Ramos (cell line): ENCODE data around the gene PTPRD.

Experiments used
- in situ Hi-C: fragments of 300-500 bp; cut with MboI; formaldehyde crosslinking; loops from one replicate; pipeline ENCODE4 v1.14.3; 2022; ENCODE audit warnings: low sequenced_read_pairs; ENCODE audit not compliant: unreplicated experiment

PTPRD gene

DNA sequence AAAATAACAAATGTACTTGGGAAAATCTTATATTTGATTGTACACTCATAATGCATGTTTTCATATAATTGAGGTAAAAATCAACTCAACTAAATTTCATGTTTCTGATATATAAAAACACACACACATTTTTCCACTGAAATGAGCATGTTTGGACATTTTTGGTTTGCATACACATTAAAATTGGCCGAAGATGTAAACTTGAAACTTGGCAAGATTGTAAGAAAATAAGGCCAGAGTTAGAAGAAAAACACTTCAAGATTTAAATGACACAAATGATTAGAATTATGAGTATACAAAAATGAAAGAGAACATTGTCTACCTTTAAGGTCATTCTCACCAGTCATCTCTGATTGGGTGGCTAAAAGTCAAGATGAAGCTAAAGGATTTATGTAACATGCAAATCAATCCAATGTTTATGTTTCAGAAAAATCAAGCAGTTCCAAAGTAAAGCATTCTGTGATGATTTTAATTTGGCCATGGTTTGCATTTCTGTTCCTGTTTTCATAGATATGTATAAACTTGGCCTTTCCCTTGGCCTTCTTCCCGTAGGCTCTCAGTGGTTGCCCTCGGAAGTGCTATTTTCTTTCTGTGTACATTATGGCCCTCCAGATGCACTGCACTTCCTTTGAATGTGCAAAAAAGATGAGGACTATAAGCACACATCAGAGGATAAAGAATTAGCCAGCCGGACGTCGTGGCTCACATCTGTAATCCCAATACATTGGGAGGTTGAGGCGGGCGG is 1707.9 kb downstream of the PTPRD start:
- in situ Hi-C loops: no loop called here

DNA sequence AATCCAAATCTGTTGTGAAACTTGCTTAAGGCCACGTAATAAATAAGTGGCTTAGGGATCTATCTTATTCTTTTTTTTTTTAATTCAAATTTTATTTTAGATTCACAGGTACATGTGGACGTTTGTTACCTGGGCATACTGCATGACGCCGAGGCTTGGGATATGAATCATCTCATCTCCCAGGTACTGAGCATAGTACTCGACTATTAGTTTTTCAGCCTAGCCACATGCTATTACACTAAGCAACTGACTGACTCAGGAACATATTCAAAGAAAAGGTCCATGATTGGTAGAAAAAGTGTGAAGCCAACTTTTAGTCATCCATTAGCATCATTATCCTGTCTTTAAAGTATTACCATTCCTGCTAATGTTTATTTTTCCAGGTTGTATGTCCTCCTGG is 1709.7 kb downstream of the PTPRD start:
- in situ Hi-C loops: no loop called here

DNA sequence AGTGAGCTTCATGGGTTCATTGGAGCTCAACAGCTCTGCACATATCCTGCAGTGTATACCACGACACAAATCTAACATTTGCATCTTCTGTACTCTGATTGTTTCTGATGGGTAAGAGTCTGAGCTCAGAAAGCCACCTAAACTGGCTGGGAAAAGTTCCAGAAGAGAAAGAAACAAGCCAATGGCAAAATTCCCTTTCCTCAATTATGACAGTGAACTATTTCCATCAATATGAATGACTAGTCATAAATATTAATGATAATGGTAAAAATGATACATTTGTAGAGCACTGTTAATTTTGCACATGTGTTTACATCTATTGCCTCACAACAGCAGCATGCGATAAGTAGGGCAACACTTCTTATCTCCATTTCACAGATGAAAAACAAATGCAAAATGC is 1711.7 kb downstream of the PTPRD start:
- in situ Hi-C loops: no loop called here

DNA sequence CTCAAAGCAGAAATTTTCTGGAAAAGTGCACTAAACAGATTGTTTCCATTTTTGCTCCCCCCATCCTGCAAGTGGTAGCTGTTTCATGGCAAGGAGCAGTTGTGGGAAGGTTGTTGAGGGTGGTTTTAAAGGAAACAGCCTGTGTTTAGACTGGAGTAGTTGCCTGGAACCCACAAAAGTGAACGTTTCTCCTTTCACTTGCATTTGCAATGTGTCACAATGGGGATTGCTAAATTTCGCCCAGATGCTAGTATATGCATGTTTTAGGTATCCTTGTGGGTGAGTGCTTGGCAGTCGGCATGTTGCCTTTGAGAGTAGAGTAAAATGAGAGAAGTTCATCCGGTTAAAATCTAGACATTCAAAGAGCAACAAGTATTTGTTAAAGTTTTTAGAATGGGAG is 1713.3 kb downstream of the PTPRD start:
- in situ Hi-C loops: no loop called here

DNA sequence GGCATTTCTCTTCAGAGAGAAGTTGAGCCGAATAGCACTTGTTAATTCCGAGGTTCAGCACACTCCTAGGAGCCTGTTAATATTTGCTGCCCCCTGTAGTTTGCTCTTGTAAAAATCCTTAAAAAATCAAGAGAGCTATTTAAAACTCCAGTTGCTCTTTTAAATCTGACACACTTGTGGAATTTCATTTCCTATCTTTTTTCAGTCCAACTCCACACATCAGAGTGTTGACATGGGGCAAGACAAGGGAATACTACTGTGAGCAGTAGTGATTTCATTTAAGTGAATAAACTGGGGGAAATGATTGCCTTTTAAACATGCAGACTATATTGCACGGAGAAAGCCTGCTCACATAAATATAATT is 1717.0 kb downstream of the PTPRD start:
- in situ Hi-C loops: no loop called here

DNA sequence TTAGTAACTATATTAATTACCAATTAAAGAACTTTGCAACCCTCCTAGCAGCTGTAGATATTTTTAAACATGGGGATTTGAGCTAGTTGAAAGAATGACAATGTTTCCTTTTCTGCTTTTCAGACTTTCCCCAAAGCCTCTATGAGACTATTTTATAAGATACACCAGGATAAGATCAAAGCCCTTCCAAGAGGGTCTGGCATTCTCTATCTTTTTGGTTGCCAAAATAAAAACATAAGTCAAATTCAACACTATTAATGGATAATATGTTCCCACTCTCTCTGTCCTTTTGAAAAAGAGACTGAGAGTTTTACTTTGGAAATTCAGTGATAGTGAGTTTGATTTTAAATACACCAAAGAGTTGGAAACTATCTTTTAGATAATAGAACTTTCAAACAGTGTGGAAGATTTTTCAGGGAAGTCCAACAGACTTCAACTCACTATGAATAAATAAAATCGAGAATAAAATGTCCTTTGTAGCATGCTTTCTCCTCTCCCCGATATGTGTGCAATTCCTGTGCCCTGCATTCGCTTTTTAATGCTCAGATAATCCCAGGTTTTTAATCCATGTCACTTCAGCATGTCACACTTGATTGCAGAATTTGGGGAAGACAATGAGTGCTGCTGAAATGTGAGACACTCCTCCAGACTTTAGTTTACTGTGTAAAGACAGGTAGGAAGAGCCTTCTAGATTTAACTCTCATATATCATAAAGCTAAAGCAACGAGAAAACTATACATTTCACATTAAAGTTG is 1717.5 kb downstream of the PTPRD start:
- in situ Hi-C loops: no loop called here

DNA sequence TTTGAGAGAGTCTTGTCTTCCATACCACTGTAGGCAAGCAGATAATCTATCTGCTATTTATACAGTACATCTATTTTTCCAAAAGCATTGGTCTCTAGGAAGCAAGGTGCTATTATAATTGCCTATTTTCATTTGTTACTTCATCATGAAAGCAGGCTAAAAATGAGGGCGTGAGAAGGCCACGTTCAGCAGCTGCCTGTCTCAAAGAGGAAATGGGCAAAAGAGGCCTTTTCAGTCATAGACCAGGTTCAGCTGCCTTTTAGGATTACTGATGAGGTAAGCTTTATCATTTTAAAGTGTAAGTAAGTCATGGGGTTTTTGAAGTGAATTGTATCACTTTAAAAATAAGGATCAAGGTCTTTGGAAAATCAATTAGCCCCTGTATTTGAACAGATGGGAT is 1722.1 kb downstream of the PTPRD start:
- in situ Hi-C loops: no loop called here

DNA sequence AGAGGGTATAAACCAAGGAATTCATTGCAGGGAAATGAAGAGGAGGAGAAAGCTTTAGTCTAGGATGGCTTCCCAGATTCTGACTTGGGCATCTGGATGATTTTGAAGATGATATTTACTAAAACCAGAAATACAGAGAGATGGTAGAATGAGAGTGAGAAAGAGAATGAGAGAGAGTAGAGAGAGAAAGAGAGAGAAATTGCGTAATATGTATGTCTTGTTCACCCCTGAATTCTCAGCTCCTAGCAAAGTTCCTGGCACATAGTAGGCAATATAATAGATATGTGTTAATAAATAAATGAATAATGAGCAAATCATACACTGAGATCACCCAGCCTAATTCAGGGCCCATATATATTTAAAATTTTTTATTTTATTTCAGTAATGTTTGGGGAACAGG is 1723.7 kb downstream of the PTPRD start:
- in situ Hi-C loops: no loop called here

DNA sequence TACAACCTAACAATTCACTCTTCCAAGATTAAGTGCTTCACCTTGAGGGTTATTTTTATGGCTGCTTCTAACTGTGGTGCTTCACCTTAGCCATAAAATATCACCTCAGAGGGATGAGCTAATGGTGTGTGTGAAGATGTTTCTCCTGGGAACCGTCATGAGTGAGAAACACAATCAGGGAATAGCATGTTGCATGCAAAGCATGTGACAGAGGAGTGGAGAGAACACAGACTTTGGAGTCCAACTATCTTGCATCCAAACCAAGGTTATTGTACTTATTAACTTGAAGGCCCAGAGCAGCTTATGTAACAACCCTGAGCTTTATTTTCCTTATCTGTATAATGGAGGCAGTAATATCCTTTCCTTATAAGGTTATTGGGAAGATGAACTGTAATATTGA is 1724.2 kb downstream of the PTPRD start:
- in situ Hi-C loops: no loop called here

DNA sequence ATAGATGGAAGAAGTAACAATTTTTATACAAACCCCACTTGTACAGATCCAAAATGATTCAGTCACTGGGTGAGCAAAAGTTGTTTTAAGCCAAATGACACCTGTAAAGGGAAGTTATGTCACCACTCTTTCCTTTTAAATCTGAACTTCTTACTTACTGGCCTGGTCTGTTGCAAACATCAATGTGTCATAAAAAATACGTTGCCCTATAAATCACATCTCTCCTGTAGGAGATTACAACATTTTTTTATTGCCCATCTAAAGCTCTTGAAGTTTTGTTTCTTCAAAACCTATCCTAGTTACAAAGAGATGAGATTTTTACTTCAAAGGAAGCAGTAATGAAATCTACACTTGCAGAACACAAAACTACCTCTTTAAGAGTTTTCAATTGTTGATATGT is 1725.4 kb downstream of the PTPRD start:
- in situ Hi-C loops: no loop called here

DNA sequence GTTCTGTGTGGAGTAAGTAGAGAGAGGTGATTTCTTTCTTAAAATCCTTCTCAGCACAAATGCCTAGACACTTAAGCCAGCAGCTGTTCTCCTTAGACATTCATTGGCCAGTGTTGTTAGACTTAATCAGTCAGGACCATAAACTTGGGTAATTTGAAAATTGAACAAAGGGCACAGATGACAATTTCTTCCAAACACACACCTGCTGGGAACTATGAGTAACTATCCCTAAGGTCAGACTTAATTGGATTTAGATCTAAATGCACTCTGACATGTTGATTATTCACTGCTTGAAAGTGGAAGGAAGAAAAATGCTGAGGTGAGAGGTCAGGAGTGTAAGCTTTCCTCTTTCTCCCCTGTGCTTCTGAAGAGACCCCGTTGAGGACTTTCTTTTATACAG is 1729.5 kb downstream of the PTPRD start:
- in situ Hi-C loops: no loop called here

DNA sequence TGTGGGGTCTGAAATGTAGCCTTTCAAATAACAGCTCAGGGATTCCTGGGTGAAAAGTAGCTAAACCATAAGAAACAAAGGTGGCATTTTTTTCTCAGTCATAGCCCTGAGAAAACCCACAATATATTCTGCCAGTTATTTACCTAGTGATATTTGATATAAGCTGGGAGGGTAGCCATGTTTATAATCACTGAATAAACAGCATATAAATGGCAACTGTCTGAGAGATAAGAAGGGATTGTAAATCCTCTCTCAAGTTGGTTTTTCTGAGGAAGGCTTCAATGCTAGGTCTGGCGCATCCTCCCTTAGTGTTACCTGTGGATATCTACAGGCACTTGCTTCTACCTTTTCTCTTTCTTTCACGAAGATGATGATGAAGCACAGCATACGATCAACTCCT is 1732.7 kb downstream of the PTPRD start:
- in situ Hi-C loops: no loop called here

DNA sequence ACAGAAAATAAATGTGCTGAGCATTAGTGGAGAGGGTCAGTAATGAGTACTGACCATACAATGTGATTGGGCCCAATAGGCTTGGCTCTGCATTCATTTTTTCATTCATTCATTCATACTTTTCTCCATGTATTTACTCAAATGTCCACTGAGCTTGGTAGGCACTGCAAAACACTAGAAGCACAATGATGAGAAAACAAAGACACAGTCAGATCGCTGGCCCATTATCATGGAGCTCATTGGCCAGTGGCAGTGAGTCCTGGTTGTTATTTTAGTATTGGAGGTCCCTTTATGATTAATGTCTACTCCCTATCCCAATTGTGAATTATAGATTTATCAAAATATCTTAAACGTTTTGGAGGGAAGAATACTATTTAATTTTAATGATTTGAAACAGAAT is 1733.5 kb downstream of the PTPRD start:
- in situ Hi-C loops: no loop called here

DNA sequence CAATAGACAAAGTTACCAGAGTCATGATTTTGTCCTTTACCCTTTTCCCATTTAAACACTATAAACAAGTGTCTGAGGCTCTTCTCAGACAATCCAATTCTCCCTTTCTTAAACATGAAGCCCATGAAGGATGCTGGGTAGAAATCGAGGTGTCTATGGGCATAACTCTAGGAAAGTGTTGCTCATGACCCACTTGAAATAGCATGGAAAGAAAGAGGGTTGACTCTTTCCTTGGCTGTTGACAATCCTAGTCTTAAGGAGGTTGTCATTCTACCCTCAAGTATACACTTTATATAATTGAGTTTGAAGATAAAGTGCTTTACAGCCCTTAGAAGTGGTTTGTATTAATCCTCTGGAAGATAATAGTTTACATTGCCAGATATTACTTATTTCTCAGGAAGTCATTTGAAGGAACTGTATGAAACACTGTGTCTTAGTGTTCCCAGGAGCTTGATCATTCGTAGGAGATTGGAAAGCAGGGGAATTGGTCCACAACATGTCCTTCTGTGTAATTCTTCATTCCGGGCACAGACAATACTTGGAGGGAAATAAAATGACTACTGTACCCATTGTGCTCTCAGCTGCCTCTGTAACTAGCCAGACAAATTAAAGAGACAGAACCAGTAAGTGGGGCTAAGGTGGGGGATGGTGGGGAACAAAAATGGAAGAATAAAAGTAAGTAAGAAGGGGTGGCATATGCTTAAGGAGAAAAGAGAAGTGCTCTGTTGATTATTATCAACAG is 1734.9 kb downstream of the PTPRD start:
- in situ Hi-C loops: no loop called here

DNA sequence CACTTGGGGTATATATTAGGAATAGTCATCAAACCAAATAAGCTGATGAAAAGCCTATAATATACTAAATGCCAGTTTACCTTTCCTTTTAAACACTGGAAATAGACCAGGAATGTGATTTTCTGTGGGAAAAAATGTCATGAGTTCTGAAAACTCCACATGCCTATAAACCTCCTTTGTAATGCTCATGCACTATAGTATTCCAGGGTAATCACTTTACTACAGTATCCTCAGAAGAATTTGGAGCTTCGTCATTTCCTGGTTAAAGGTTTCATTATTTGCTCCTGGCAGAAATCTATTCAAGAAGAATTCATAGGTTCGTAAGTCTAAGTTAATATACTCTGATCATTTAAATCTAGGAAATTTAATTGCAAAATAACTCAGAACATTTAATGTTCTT is 1736.5 kb downstream of the PTPRD start:
- in situ Hi-C loops: no loop called here

DNA sequence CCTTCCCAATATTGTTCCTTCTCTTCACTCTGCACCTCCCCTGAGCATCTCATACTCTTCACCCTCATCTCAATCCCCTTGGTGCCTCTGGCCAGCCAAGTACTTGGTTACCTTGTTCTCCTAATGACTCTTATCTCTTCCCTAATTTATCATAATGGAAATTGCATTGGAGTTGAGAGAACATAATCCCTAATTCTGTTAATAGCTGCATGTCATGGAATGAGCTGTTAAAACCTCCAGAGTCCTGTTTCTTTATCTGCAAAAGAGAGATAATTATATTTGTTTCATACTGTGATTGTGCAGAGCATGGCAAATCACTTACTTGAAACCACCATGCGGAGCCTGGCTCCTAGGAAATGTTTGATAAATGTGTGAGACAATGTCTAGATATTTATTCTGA is 1738.3 kb downstream of the PTPRD start:
- in situ Hi-C loops: no loop called here

DNA sequence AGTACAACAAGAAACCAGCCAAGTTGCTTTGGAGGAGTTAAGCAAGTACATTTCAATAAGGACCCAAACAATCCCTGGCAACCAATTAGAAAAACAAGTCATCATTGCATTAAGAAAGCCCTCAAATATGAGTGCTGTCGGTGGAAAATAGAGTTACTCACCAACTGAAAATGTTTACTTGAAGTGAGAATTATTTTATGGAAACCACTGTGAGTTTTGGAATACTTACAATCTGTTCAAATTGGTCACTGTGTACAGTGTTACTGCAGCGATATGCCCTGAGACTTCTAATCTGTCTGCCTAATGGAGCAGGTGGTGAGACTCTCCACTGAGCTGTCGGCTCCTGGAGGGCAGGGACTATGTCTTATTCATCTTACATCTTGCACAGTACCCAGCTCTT is 1740.0 kb downstream of the PTPRD start:
- in situ Hi-C loops: no loop called here

DNA sequence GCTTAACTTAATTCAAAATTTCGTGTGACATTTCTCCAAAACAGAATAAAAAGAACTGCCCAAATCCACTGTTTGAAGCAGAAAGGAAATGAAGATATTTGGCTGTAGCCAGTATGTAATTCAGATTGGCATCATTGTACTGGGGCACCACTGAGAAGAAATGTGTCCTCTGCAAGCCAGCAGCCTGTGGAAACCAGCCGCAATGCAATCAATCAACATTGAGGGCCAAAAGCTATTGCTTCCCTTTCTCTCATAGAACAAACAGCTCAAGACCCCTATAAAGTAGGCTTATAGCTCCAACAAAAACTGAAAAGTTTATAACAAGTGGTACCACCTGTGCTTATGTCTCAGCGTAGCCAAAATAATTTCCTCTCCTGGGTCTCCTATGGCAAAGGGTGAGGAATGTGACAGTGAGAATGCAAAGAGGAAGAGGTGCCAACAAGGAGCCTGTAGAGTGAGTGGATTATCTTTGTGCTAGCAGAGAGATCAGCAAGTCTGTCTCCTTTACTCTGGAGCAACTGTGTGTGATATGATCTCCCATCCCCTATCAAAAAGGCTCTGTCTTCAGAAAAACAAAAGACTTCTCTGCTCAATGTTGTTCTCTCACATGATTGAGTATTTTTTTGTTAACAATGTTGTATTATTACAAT is 1740.9 kb downstream of the PTPRD start:
- in situ Hi-C loops: no loop called here

DNA sequence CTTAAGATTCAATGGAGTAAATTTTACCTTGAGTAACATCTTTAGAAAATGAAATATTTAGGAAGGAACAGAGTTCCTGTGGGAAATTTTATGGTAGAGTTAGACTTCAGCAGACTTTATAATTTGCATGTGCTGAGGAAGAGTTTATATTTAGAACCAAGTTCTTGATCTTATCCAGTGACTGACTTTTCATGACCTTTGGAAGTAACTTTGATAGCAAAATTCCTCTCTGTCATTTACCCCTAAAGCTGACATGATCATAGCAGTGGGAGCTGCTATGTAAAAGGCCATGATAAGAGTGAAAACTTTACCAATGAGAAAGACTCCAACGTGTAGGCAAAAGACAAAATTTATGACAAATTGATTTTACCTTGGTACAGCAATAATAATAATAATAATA is 1741.4 kb downstream of the PTPRD start:
- in situ Hi-C loops: no loop called here

DNA sequence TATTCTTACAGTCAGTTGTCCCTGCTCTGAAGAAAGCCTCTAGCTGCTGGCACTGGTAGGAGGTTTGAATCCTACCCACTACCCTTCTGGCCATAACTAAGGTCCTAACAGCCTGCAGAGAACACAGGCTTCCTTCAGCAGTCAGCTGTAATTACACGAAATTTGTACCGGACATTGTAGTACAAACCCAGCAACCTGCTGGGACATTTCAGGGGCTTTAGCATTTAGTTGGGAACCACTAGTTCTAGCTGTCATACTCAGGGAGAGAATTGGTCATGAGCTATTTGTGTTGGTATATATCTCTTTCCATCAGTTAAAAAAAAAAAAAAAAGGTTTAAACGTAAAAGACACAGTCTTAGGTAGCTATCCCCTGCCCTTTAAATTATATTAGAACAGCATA is 1743.0 kb downstream of the PTPRD start:
- in situ Hi-C loops: no loop called here

DNA sequence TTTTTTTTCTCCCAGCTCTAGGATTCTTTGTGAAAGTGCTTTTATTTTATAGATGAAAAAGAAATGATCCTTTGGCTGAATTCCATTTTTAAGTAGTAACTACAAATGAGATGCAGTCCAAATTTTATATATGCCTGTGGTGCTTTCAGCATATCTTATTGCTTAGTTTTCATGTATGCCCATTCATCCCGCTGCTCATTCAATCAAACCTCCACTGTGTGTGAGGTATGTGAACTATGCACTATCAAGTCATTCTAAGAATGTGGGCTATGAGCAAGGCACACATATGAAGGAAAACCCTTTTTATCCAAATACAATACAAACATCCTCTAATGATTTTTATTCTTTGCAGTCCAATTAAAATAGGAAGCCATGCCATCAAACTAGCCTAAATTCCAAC is 1744.2 kb downstream of the PTPRD start:
- in situ Hi-C loops: no loop called here
